HL-60 (cell line): ENCODE measurements around the gene CMPK2.

ENCODE experiments used
- DNase-seq, 2 experiments: peaks; one replicate each; pipeline ENCODE4 v3.0.0-alpha.2; 2010 to 2020; ENCODE audit warnings: low read depth in 1 of 2, low spot score in 1 of 2
- H3K27ac ChIP-seq: fragments of 250-450 bp; sonication (Bioruptor Pico); replicated peaks from 2 replicates; pipeline ENCODE4 v1.5.1; 2020; ENCODE audit warnings: mild to moderate bottlenecking, moderate library complexity
- H3K27me3 ChIP-seq: fragments of 250-450 bp; sonication (Bioruptor Pico); 2 replicates; pipeline ENCODE4 v1.5.1; 2021; ENCODE audit warnings: mild to moderate bottlenecking, moderate library complexity; ENCODE audit not compliant: insufficient read depth, poor library complexity, severe bottlenecking
- H3K4me3 ChIP-seq: replicated peaks from 2 replicates; pipeline ENCODE4 v1.5.1; 2011; ENCODE audit warnings: mild to moderate bottlenecking, control low read depth, low read length; ENCODE audit not compliant: insufficient read depth
- CTCF ChIP-seq: IDR thresholded peaks from one replicate; pipeline ENCODE4 v1.5.1; 2011; ENCODE audit warnings: low read length, control low read depth, inconsistent platforms; ENCODE audit not compliant: insufficient read depth
- GABPA ChIP-seq: IDR thresholded peaks from 2 replicates; pipeline ENCODE4 v1.6.1; 2012; ENCODE audit warnings: low read depth
- POLR2AphosphoS5 ChIP-seq: IDR thresholded peaks from 2 replicates; pipeline ENCODE4 v1.6.1; 2012; ENCODE audit warnings: low read depth
- REST ChIP-seq: IDR thresholded peaks from 2 replicates; pipeline ENCODE4 v1.6.1; 2012; ENCODE audit warnings: low read depth; ENCODE audit not compliant: insufficient replicate concordance
- SPI1 ChIP-seq: IDR thresholded peaks from 2 replicates; pipeline ENCODE4 v1.6.1; 2012; ENCODE audit warnings: low read depth, mild to moderate bottlenecking, borderline replicate concordance

Gene CMPK2

GRCh38 chr2:6880200-6880733, 14.6 kb upstream of the CMPK2 start:
- Histone ChIP-seq H3K27ac (peak overlapping the region; percentile 11; the same call in 1 of the 2 replicates), H3K27me3 (no peaks in the 10 kb centered on the region), H3K4me3 (no peak overlapping the region)
- DNase-seq = peak in 1 of 2 experiments; percentile 36
- no peak for TF ChIP-seq POLR2AphosphoS5
- TF ChIP-seq GABPA = no peak
- no peak for TF ChIP-seq SPI1
- TF ChIP-seq REST = no peak
- no peak for TF ChIP-seq CTCF

- no peak overlapping the region for H3K4me3 ChIP-seq
- no peak overlapping the region for H3K27ac ChIP-seq
- no peaks in the 10 kb centered on the region for H3K27me3 ChIP-seq
- TF ChIP-seq POLR2AphosphoS5 = no peak
- no peak for TF ChIP-seq CTCF
- no peak for TF ChIP-seq SPI1
- no peak for TF ChIP-seq REST
- TF ChIP-seq GABPA = no peak
- no peak for DNase-seq
Observed at GRCh38 chr2:6879011-6879410, 13.3 kb upstream of the CMPK2 start.

- H3K4me3 ChIP-seq = no peak overlapping the region
- DNase-seq = no peak
- TF ChIP-seq POLR2AphosphoS5 = no peak
- no peak for TF ChIP-seq REST
- TF ChIP-seq SPI1 = no peak
- no peak for TF ChIP-seq GABPA
- no peak for TF ChIP-seq CTCF
- no peaks in the 10 kb centered on the region for H3K27me3 ChIP-seq
- H3K27ac ChIP-seq = no peak overlapping the region
Observed at GRCh38 chr2:6878549-6878948, 12.8 kb upstream of the CMPK2 start.
